ENCODE data around the gene SMNDC1. TPM values are rescaled to one million over a fixed set of nuclear protein-coding genes. Genes with fewer than 3 reads are reported as not detected.

Gene SMNDC1
- total RNA-seq, 2 experiments from 2014 or later: 40.2 to 48.1 TPM

GRCh38 chr10:110345286-110345685, 40.6 kb upstream of the SMNDC1 start:
- no peaks in the 10 kb centered on the region for H3K36me3 Mint-ChIP-seq (ENCODE audit: low read depth)
- no peak for ATAC-seq (ENCODE audit: poor library complexity)

GRCh38 chr10:110344622-110345021, 39.9 kb upstream of the SMNDC1 start:
- Histone ChIP-seq H3K4me1 (ENCODE audit: insufficient read depth, low read length) (no peaks in the 10 kb centered on the region), H3K27me3 (ENCODE audit: control insufficient read depth in 1 of 2, insufficient read depth in 2 of 2, low read length in 2 of 2) (peaks cover 0 to 4% of the 10 kb centered on the region in 2 experiments), H3K36me3 (ENCODE audit: insufficient read depth, low read length) (no peaks in the 10 kb centered on the region), H3K9me3 (ENCODE audit: control insufficient read depth in 1 of 2, insufficient read depth in 1 of 2, low read length in 2 of 2) (no peaks in the 10 kb centered on the region), H3K4me3 (ENCODE audit: low read length) (no peak overlapping the region), H3K27ac (ENCODE audit: low read depth in 1 of 2, low read length in 2 of 2) (no peak overlapping the region)
- H3K36me3 Mint-ChIP-seq (ENCODE audit: low read depth): no peaks in the 10 kb centered on the region
- H3K27ac Mint-ChIP-seq: no peak overlapping the region
- TF ChIP-seq, protein P1, sequence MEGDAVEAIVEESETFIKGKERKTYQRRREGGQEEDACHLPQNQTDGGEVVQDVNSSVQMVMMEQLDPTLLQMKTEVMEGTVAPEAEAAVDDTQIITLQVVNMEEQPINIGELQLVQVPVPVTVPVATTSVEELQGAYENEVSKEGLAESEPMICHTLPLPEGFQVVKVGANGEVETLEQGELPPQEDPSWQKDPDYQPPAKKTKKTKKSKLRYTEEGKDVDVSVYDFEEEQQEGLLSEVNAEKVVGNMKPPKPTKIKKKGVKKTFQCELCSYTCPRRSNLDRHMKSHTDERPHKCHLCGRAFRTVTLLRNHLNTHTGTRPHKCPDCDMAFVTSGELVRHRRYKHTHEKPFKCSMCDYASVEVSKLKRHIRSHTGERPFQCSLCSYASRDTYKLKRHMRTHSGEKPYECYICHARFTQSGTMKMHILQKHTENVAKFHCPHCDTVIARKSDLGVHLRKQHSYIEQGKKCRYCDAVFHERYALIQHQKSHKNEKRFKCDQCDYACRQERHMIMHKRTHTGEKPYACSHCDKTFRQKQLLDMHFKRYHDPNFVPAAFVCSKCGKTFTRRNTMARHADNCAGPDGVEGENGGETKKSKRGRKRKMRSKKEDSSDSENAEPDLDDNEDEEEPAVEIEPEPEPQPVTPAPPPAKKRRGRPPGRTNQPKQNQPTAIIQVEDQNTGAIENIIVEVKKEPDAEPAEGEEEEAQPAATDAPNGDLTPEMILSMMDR (IDR thresholded peaks at IDR 0.05): no peak
- DNase-seq (no peak), ATAC-seq (ENCODE audit: poor library complexity) (no peak)
- no peak overlapping the region for H3K4me3 Mint-ChIP-seq
- intact Hi-C loops (cut with DNase I, micrococcal nuclease): no loop called here
- H3K9me3 Mint-ChIP-seq: no peaks in the 10 kb centered on the region
- ChIA-PET POLR2A (no interaction called here), CTCF (no interaction called here)
- H3K27me3 Mint-ChIP-seq: no peaks in the 10 kb centered on the region
- H3K4me1 Mint-ChIP-seq (ENCODE audit: low read depth): no peaks in the 10 kb centered on the region

More at GRCh38 chr10:110345286-110345685, 40.6 kb upstream of the SMNDC1 start:
- POLR2A ChIA-PET: no interaction called here
- Mint-ChIP-seq H3K4me1 (ENCODE audit: low read depth) (no peaks in the 10 kb centered on the region), H3K27me3 (no peaks in the 10 kb centered on the region), H3K9me3 (no peaks in the 10 kb centered on the region), H3K4me3 (no peak overlapping the region), H3K27ac (no peak overlapping the region)
- no peak overlapping the region for H3K4me3 ChIP-seq (ENCODE audit: low read length)
- CTCF ChIA-PET: interaction anchor here (1.4 kb wide), 1 partner anchor 167 kb away, joined by 3 read pairs; no protein-coding TSS in a partner anchor
- intact Hi-C loops (cut with DNase I, micrococcal nuclease): no loop called here
- H3K27me3 ChIP-seq (ENCODE audit: control insufficient read depth in 1 of 2, insufficient read depth in 2 of 2, low read length in 2 of 2): peaks cover 0 to 4% of the 10 kb centered on the region in 2 experiments
- TF ChIP-seq, protein P1 (IDR thresholded peaks at IDR 0.05): no peak
- no peaks in the 10 kb centered on the region for H3K4me1 ChIP-seq (ENCODE audit: insufficient read depth, low read length)
- no peaks in the 10 kb centered on the region for H3K9me3 ChIP-seq (ENCODE audit: control insufficient read depth in 1 of 2, insufficient read depth in 1 of 2, low read length in 2 of 2)
- H3K27ac ChIP-seq (ENCODE audit: low read depth in 1 of 2, low read length in 2 of 2): no peak overlapping the region
- DNase-seq: no peak
- no peaks in the 10 kb centered on the region for H3K36me3 ChIP-seq (ENCODE audit: insufficient read depth, low read length)

DNA sequence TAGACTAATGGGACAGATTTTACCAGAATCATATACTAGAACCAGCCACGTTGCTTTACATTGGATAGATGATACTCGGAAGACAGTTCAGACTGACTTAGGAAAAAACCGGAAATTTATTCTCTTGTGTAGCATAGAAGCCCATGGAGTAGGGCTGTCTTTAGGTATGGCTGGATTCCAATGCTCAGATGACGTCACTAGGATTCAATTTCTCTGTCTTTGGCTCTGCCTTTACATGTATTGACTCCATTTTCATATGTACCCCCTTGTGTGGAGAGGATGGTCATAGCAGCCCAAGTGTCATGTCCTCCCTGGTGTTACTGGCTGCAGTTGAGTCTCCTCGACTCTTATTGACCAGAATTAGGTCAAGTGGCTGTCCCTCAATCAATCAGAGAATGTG, 39.2 kb upstream of the SMNDC1 start:
- ChIA-PET POLR2A (no interaction called here), CTCF (no interaction called here)
- H3K27me3 Mint-ChIP-seq: no peaks in the 10 kb centered on the region
- intact Hi-C loops (cut with DNase I, micrococcal nuclease): no loop called here
- no peaks in the 10 kb centered on the region for H3K36me3 ChIP-seq (ENCODE audit: insufficient read depth, low read length)
- H3K4me1 Mint-ChIP-seq (ENCODE audit: low read depth): no peaks in the 10 kb centered on the region
- H3K36me3 Mint-ChIP-seq (ENCODE audit: low read depth): no peaks in the 10 kb centered on the region
- ATAC-seq (ENCODE audit: poor library complexity): no peak
- TF ChIP-seq, protein P1 (IDR thresholded peaks at IDR 0.05): no peak
- H3K27ac Mint-ChIP-seq: no peak overlapping the region
- peaks cover 0 to 4% of the 10 kb centered on the region in 2 experiments for H3K27me3 ChIP-seq (ENCODE audit: control insufficient read depth in 1 of 2, insufficient read depth in 2 of 2, low read length in 2 of 2)
- no peaks in the 10 kb centered on the region for H3K9me3 Mint-ChIP-seq
- H3K9me3 ChIP-seq (ENCODE audit: control insufficient read depth in 1 of 2, insufficient read depth in 1 of 2, low read length in 2 of 2): no peaks in the 10 kb centered on the region
- H3K27ac ChIP-seq (ENCODE audit: low read depth in 1 of 2, low read length in 2 of 2): no peak overlapping the region
- H3K4me1 ChIP-seq (ENCODE audit: insufficient read depth, low read length): no peaks in the 10 kb centered on the region
- no peak overlapping the region for H3K4me3 ChIP-seq (ENCODE audit: low read length)
- H3K4me3 Mint-ChIP-seq: no peak overlapping the region
- no peak for DNase-seq
